Endometrial microvascular endothelial cells (primary cell): ENCODE data around the gene TNFRSF6B. TPM values are rescaled to one million over a fixed set of nuclear protein-coding genes. Genes with fewer than 3 reads are reported as not detected.
"Not testable (repeated sequence)": the region's sequence is repeated elsewhere in the genome, so short reads cannot be mapped to it uniquely, and the experiment has no call there.

Experiments used
- in situ Hi-C: cut with HindIII; loops from 2 replicates; pipeline ENCODE4 v1.10.0; 2017; ENCODE audit warnings: low sequenced_read_pairs, low pct_unique_long_range_greater_than_20kb; ENCODE audit errors: inconsistent ontology term
- total RNA-seq: library from RNA; depleted of rRNA; stranded (reverse); fragments of >200 nt; gene quantifications from one replicate; pipeline ENCODE4 v1.2.3, GENCODE V29; 2015; ENCODE audit errors: inconsistent ontology term

The TNFRSF6B gene, protein sequence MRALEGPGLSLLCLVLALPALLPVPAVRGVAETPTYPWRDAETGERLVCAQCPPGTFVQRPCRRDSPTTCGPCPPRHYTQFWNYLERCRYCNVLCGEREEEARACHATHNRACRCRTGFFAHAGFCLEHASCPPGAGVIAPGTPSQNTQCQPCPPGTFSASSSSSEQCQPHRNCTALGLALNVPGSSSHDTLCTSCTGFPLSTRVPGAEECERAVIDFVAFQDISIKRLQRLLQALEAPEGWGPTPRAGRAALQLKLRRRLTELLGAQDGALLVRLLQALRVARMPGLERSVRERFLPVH
- total RNA-seq = 175 TPM

DNA sequence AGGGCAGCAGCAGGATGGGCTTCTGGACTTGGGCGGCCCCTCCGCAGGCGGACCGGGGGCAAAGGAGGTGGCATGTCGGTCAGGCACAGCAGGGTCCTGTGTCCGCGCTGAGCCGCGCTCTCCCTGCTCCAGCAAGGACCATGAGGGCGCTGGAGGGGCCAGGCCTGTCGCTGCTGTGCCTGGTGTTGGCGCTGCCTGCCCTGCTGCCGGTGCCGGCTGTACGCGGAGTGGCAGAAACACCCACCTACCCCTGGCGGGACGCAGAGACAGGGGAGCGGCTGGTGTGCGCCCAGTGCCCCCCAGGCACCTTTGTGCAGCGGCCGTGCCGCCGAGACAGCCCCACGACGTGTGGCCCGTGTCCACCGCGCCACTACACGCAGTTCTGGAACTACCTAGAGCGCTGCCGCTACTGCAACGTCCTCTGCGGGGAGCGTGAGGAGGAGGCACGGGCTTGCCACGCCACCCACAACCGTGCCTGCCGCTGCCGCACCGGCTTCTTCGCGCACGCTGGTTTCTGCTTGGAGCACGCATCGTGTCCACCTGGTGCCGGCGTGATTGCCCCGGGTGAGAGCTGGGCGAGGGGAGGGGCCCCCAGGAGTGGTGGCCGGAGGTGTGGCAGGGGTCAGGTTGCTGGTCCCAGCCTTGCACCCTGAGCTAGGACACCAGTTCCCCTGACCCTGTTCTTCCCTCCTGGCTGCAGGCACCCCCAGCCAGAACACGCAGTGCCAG, at the start of gene TNFRSF6B:
Gene TNFRSF6B (plus strand): TSS at position 25 of the 729 bp plus-strand sequence. CDS start 116 bp downstream, at position 141.
- in situ Hi-C loops = no loop called here

DNA sequence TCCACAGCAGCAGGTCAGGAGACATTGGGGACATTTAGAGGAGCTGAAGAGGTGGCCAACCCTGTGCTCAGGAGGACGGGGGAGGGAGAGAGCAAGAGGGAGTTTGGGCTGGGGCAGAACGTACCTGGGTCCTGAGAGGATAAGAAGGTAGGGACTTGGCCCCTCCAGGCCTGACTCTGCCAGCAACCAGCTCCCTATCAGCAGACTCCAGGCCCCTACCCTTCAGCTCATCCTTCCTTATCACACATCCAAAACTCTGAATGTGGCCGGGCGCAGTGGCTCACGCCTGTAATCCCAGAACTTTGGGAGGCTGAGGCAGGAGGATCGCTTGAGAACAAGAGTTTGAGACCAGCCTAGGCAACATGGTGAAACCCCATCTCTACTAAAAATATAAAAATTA, 48.3 kb upstream of the TNFRSF6B start:
- in situ Hi-C loops = no loop called here

DNA sequence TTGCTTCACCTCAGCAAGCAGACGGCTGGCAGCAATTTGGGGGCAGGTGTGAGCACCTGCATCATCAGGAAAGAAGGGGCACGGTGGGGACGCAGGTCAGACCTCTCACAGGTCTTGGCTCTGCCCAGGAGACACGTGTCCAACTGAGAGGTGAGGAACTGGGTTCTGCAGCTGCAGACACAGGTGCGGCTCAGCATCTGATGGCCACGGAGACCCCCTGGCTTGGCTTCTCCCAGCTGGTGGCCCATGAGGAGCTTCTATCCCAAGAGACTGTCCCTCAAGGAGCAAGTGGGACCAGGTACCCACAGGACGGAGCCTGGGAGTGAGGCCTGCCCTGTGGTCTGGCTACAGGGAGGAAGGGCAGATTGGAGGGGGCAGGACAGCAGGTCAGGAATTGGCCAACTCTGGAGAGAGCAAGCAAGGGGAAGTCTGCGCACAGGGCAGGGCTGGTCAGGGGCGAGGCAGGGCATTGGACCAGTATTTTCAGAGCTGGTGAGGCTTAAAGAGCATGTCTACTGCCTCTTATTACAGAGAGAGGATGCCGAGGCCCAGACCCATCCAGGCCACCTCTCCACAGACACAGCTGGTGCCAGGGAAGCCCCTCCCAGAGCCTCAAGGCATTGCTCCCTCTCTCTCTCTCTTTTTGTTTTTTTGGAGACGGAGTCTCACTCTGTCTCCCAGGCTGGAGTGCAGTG, 47.4 kb upstream of the TNFRSF6B start:
- in situ Hi-C loops = no loop called here

DNA sequence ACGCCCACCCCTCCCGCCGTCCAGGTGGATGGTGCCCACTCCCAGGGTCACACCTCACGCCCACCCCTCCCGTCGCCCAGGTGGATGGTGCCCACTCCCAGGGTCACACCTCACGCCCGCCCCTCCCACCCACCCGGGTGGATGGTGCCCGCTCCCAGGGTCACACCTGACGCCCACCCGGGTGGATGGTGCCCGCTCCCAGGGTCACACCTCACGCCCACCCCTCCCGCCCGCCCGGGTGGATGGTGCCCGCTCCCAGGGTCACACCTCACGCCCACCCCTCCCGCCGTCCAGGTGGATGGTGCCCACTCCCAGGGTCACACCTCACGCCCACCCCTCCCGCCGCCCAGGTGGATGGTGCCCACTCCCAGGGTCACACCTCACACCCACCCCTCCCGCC, 46.0 kb upstream of the TNFRSF6B start:
- in situ Hi-C loops = not testable (repeated sequence)

DNA sequence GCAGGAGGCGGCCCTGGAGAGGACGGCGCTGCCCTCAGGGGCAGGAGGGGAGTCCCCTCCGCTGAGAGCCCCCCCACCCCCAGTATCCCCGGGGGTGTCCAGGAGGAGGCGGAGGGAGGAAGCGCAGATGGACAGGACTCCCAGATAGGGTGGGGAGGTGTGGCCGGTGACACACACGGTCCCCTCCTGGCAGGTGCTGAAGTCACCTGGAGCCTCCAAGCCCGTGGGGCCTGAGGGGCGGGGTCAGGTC, 44.6 kb upstream of the TNFRSF6B start:
- in situ Hi-C loops = no loop called here

DNA sequence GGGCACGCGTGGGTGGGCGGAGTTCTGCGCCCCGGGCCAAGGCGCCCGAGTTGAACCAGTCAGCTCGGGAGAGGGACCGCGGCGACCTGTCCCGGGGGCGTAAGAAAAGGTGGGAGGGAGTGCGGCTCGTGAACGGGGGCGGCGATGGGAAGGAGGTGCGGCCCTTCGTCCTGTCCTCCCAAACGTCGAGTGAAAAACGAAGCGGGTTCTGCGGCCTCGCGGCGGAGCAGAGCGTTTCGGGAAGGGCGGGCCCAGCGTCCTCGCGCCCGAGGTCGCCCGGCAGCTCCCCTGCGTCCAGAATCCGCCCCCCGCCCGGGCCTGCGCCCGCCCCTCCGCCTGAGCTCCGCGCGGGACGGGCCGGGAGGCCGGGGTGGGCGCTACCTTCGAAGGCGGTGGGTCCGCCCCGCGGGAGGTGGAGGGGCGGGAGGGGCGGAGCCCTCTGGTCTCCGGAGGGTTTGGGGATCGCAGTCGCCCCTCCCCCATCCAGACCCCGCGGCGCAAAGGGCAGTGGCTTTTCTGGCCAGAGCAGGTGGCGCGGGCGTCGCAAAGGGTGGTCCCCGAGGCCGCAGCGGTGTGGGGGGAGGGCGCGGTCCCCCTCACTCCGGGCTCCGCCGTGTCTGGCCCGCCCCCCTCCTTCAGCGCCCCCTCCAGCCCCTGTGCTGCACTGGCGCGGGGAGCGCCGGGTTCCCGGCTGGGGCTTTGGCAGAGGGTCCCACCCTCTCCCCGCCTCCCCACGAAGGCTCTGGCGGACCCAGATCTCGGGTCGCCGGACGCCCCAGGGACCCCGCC, 44.1 kb upstream of the TNFRSF6B start:
- in situ Hi-C loops = no loop called here

DNA sequence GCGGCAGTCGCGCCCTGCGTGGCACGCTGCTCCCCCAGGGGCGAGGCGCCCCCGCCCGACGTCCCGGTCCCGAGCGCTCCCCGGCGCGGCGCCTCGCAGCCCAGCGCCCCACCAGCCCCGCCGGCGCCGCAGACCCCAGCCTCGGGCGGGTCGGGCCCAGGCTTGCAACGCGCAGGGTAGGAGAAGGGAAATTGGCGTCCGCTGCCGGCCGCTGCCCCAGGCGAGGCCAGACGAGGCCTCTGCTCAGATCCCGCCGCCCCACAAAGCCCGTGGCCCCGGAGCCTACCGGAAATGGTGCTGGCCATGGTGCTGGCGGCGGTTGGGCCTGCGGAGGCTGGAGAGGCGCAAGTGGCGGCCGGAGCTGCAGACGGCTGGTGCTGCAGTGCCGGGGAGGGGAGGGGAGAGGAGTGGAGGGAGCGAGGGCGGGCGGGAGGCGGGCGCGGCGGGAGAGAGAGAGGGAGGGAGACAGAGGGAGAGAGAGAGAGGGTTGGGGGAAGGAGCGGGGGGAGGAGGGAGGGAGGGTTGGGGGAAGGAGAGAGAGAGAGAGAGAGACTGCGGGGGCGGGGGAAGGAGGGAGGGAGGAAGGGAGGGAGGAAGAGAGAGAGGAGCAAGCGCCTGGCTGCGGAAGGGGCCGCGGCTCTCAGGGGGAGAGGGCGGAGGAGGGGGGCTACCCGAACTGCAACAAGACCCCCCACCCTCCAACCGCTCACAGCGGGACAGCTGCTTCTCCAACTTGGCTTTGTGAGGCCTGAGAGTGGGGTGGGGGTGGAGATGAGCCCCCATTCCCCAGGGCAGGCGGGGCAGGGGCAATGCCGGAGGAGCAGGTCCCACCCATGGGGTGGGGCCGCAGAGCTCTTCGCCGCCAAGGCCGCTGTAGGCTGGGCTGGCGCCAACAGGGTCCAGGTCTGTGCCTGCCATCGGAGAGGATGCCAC, 43.1 kb upstream of the TNFRSF6B start, which contains the start of gene STMN3:
Gene STMN3 (minus strand): TSS at position 384 of the 933 bp plus-strand sequence. CDS start 79 bp downstream, at position 305.
- in situ Hi-C loops = no loop called here

DNA sequence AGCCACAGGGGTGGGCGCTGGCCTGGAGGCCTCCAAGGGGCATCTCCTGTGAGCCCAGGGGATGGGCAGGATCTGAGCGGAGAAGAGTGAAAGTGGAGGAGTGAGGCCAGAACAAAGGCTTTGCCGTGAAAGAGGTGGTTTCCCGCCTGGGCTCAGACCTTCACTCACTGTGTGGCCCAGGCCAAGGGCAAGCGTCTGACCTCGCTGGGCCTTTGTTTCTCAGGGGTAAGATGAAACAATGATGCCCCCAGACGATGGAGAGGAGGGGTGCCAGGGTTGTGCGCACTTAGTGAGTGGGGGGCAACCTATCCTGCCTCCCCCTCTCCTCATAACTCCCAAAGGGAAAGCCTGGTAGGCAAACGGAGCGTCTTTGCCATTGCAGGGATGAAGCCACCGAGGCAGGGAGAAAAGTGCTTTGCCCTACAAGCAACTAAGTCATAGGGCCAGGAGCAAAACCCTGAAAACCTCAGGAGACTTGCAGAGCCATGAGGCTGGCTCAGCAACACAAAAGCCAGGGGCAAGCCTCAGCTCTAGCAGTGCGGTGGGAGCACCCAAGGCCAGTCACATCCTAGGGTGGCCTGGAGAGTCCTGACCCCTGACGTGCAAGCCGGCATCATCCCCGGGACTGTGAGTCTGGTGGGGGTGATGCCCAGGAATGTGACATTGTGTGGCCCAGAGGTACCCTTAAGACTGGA, 42.3 kb upstream of the TNFRSF6B start:
- in situ Hi-C loops = no loop called here

DNA sequence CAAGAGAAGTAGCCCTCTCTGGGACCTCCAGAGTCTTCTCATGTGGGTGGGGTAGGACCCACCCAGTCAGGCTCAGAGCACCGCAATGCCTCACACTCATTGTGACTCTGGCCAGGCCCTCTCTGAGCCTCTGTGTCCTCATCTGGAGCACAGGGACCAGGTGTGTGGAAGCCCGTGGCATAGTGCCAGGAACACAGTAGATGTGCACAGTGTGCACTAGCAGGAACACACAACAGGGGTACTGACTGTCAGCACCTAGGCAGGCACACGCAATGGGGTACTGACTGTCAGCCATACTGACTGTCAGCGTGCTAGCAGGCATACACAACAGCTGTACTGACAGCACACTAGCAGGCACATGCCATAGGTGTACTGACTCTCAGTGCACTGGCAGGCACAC, 41.2 kb upstream of the TNFRSF6B start:
- in situ Hi-C loops = no loop called here

DNA sequence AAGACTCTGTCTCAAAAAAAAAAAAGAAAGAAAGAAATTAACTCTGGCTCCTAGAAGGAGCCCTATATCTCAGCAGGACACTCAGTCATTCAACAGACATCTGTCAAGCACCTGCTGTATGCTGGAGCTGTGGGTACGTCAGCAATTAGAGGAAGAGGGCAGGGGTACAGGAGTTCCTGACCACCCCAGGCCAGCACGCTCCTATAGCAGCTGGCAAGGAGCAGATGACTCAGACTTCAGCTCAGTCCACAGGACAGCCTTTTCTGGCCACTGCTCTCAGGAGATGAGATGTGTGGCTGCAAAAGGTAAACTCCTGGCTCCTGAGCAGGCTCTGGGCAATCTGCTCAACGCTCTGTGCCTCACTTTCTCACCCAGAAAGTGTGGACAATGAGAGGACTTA, 40.0 kb upstream of the TNFRSF6B start:
- in situ Hi-C loops = no loop called here

DNA sequence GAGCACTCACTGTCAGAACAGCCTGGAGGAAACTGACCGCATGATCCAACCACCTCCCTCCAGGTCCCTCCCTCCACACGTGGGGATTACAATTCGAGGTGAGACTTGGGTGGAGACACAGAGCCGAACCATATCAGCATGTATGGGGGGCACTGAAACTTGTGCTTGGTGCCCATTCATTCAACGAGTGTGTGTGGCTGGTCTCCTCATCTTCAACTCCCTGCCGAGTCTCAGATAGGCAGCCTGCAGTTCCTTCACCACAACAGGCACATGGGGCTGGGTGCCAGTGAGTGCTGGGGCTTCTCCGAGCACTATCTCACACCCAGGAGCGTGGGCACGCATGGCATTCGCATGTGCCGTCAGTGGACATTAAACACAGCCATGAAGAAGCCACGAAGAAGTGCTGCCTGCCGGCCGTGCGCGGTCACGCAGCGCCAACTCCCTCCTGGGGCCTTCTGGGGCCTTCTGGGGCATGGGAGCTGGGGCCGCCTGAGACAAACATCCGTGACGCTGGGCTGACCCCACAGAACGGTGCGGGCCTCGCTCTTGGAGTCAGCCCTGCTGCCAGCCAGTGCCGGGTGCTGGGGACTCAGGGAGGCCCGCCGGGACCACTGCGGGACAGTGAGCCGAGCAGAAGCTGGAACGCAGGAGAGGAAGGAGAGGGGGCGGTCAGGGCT, 39.1 kb upstream of the TNFRSF6B start:
- in situ Hi-C loops = no loop called here

DNA sequence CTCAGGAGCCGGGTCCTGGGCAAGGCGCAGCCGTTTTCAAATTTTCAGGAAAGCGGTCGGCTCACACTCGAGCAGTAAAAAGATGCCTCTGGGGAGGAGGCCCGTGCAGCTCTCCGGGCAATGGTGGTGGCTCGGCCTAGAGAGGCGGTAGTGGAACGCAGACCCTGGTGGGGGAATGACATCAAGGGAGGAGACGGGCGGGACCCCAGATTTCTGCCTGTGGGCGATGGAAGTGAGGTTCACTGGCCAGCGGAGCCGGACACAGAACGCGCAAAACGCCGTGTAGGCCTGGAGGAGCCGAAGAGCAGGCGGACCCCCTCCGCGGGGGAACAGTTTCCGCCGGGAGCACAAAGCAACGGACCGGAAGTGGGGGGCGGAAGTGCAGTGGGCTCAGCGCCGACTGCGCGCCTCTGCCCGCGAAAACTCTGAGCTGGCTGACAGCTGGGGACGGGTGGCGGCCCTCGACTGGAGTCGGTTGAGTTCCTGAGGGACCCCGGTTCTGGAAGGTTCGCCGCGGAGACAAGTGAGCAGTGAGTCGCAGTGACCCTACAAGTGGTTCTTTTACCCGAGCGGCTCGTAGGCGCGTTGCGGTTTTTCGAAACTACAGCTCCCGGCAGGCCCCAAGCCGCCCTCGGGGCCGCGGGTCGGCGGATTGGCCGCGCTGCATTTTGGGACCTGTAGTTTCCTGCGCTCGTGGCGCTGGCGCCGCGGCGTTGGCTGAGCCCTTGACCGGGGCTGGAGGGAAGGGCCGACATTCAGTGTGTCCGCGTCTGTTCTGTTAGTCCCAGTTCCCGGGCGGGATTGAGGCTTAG, 38.3 kb upstream of the TNFRSF6B start, which contains the start of gene RTEL1:
Gene RTEL1 (plus strand): TSS at position 376 of the 812 bp plus-strand sequence. CDS start 1,091 bp downstream, outside the sequence.
- in situ Hi-C loops = no loop called here

DNA sequence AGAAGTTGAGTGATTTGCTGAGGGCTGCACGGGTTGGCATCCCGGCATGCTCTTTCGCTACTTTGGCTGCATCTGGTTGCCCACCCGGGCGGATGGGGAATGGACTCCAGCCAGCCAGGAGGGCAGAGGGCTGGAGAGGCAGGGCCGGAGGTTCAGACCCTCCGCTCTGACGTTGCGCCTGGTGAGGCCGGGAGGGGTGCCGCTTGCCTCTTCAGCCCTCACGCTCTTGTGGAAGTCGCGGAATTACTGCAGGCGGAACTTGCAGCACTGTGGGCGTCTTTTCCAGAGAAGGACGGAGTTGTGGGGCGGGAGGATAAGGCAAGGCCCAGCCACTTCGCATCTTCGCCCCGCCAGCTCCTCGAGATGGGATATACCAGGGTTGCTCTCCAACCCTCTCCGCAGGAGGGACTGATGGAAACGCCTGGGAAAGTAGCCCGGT, 37.7 kb upstream of the TNFRSF6B start:
- in situ Hi-C loops = no loop called here

DNA sequence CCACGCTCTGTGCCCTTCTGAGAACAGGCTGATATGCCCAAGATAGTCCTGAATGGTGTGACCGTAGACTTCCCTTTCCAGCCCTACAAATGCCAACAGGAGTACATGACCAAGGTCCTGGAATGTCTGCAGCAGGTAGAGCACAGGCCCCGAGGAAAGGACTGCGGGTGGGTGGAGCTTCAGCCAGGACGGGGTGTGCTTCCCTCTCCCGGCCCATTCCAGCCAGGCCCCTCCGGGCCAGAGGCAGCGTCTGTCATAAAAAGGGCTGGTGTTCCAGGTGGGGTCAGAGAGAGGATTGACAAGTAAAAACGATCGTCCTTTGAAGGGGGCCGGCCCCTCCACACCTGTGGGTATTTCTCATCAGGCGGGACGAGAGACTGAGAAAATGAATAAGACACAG, 37.1 kb upstream of the TNFRSF6B start:
- in situ Hi-C loops = no loop called here

DNA sequence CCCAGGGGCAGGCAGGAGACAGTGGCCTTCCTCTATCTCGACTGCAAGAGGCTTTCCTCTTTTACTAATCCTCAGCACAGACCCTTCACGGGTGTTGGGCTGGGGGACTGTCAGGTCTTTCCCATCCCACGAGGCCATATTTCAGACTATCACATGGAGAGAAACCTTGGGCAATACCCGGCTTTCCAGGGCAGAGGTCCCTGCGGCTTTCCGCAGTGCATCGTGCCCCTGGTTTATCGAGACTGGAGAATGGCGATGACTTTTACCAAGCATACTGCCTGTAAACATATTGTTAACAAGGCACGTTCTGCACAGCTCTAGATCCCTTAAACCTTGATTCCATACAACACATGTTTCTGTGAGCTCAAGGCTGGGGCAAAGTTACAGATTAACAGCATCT, 36.3 kb upstream of the TNFRSF6B start:
- in situ Hi-C loops = not testable (repeated sequence)

DNA sequence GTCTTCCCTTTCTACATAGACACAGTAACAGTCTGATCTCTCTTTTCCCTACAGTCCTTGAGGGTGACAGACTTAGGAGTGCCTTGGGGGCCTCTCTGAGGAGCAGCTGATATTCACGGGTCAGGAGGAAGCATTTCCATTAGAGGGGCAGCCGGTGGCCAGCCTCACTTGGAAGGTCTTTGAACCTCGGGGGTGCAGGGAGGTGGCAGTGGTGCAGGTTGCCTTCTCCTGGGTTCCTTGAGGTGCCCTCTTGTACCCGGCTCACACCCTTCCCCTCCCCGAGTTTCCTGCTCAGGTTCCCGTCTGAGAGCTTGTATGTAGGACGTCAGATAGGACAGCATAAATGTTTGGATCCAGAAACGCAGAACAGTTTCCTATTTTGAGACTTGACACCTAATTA, 35.8 kb upstream of the TNFRSF6B start:
- in situ Hi-C loops = no loop called here
